Measurements from ENCODE around the gene TRPM4. TPM values are rescaled to one million over a fixed set of nuclear protein-coding genes. Genes with fewer than 3 reads are reported as not detected.

The TRPM4 gene
- total RNA-seq, 1 donor = 15.9 TPM

- no peak overlapping the region for H3K4me2 ChIP-seq (ENCODE audit: insufficient read depth, low read length)
- no peak overlapping the region for H2AFZ ChIP-seq (ENCODE audit: low read length)
These were observed 52.7 kb downstream of the TRPM4 start for GRCh38 chr19:49210108-49210900.

GRCh38 chr19:49210901-49211451, 53.4 kb downstream of the TRPM4 start:
- Histone ChIP-seq H3K4me2 (ENCODE audit: insufficient read depth, low read length) (no peak overlapping the region), H3K4me1 (ENCODE audit: insufficient read depth, low read length) (peaks cover 6% of the 10 kb centered on the region), H3K9me3 (ENCODE audit: low read depth, low read length) (no peaks in the 10 kb centered on the region), H3K36me3 (ENCODE audit: insufficient read depth, low read length) (peaks cover 16% of the 10 kb centered on the region), H3K4me3 (ENCODE audit: insufficient read depth, low read length) (no peak overlapping the region), H2AFZ (ENCODE audit: low read length) (no peak overlapping the region), H3K27ac (ENCODE audit: low read depth, low read length) (no peak overlapping the region), H4K20me1 (ENCODE audit: insufficient read depth, low read length) (no peaks in the 10 kb centered on the region), H3K79me2 (ENCODE audit: insufficient read depth, low read length) (no peaks in the 10 kb centered on the region), H3K27me3 (ENCODE audit: insufficient read depth, low read length) (no peaks in the 10 kb centered on the region)
- TF ChIP-seq CTCF (IDR thresholded peaks at IDR 0.05; ENCODE audit: extremely low read depth, low read depth, low read length) = no peak
- no peak for DNase-seq (ENCODE audit: insufficient read length, low spot score, missing footprints)

More at GRCh38 chr19:49210108-49210900, 52.7 kb downstream of the TRPM4 start:
- Histone ChIP-seq H3K4me1 (ENCODE audit: insufficient read depth, low read length) (peaks cover 6% of the 10 kb centered on the region), H3K4me3 (ENCODE audit: insufficient read depth, low read length) (no peak overlapping the region), H3K36me3 (ENCODE audit: insufficient read depth, low read length) (peaks cover 22% of the 10 kb centered on the region), H3K9me3 (ENCODE audit: low read depth, low read length) (no peaks in the 10 kb centered on the region), H3K79me2 (ENCODE audit: insufficient read depth, low read length) (no peaks in the 10 kb centered on the region), H3K27me3 (ENCODE audit: insufficient read depth, low read length) (no peaks in the 10 kb centered on the region), H3K27ac (ENCODE audit: low read depth, low read length) (no peak overlapping the region), H4K20me1 (ENCODE audit: insufficient read depth, low read length) (no peaks in the 10 kb centered on the region)
- TF ChIP-seq CTCF (IDR thresholded peaks at IDR 0.05; ENCODE audit: extremely low read depth, low read depth, low read length) = no peak
- DNase-seq (ENCODE audit: insufficient read length, low spot score, missing footprints) = no peak

- Histone ChIP-seq H3K4me1 (ENCODE audit: insufficient read depth, low read length) (peaks cover 6% of the 10 kb centered on the region), H3K79me2 (ENCODE audit: insufficient read depth, low read length) (no peaks in the 10 kb centered on the region), H3K27ac (ENCODE audit: low read depth, low read length) (no peak overlapping the region), H3K4me2 (ENCODE audit: insufficient read depth, low read length) (no peak overlapping the region), H3K4me3 (ENCODE audit: insufficient read depth, low read length) (no peak overlapping the region), H3K27me3 (ENCODE audit: insufficient read depth, low read length) (no peaks in the 10 kb centered on the region), H3K36me3 (ENCODE audit: insufficient read depth, low read length) (peaks cover 14% of the 10 kb centered on the region), H4K20me1 (ENCODE audit: insufficient read depth, low read length) (no peaks in the 10 kb centered on the region), H2AFZ (ENCODE audit: low read length) (no peak overlapping the region), H3K9me3 (ENCODE audit: low read depth, low read length) (no peaks in the 10 kb centered on the region)
- no peak for TF ChIP-seq CTCF (IDR thresholded peaks at IDR 0.05; ENCODE audit: extremely low read depth, low read depth, low read length)
- DNase-seq (ENCODE audit: insufficient read length, low spot score, missing footprints) = no peak
These were observed 54.6 kb downstream of the TRPM4 start for GRCh38 chr19:49212016-49212701.

DNA sequence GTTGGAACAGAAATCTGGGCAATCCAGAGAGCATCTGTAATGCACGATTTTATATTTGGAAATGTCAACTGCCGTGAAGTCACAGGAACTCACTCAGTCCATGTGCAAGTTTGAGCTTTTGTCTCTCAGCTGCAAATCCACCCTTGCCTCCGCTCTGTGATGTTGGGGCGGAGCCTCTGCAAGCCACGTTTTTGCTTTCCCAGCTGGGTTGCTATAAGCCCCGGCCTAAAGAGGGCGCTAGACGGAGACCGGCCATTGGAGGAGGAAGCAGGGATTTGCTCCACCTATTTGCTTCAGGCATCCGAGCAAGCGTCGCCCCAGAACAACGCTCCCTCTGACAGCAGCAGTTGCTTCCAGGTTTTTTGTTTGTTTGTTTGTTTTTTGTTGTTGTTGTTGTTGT, 56.2 kb downstream of the TRPM4 start:
- Histone ChIP-seq H3K27me3 (ENCODE audit: insufficient read depth, low read length) (no peaks in the 10 kb centered on the region), H3K27ac (ENCODE audit: low read depth, low read length) (no peak overlapping the region), H3K79me2 (ENCODE audit: insufficient read depth, low read length) (no peaks in the 10 kb centered on the region), H2AFZ (ENCODE audit: low read length) (no peak overlapping the region), H3K9me3 (ENCODE audit: low read depth, low read length) (no peaks in the 10 kb centered on the region), H3K4me3 (ENCODE audit: insufficient read depth, low read length) (no peak overlapping the region), H3K4me1 (ENCODE audit: insufficient read depth, low read length) (no peaks in the 10 kb centered on the region), H4K20me1 (ENCODE audit: insufficient read depth, low read length) (no peaks in the 10 kb centered on the region), H3K36me3 (ENCODE audit: insufficient read depth, low read length) (peaks cover 14% of the 10 kb centered on the region), H3K4me2 (ENCODE audit: insufficient read depth, low read length) (no peak overlapping the region)
- TF ChIP-seq CTCF (IDR thresholded peaks at IDR 0.05; ENCODE audit: extremely low read depth, low read depth, low read length) = no peak
- no peak for DNase-seq (ENCODE audit: insufficient read length, low spot score, missing footprints)

All from osteoblast (primary cell).